MM.1S (cell line): ENCODE measurements around the gene LCMT1.
A peak's percentile ranks its signal among the peaks of the same experiment; 100 is the strongest.

Experiments
- DNase-seq: peaks from one replicate; pipeline ENCODE4 v3.0.0-alpha.2; 2015
- H2AFZ ChIP-seq: fragments of 300-600 bp; sonication (generic); 2 replicates; pipeline ENCODE4 v1.6.0; 2016; ENCODE audit warnings: antibody characterized with exemption, low read length
- H3F3A ChIP-seq: fragments of 300-600 bp; sonication (generic); 2 replicates; pipeline ENCODE4 v1.6.1; 2016; ENCODE audit warnings: mild to moderate bottlenecking, antibody characterized with exemption, low read length, moderate library complexity, mixed read lengths; ENCODE audit not compliant: insufficient read depth
- H3K27ac ChIP-seq: fragments of 300-600 bp; sonication (generic); 2 replicates; pipeline ENCODE4 v1.5.1; 2016; ENCODE audit warnings: mild to moderate bottlenecking, low read length
- H3K27me3 ChIP-seq: fragments of 300-600 bp; sonication (generic); replicated peaks from 2 replicates; pipeline ENCODE4 v1.6.0; 2016; ENCODE audit warnings: low read length; ENCODE audit not compliant: insufficient read depth
- H3K36me3 ChIP-seq: fragments of 300-600 bp; sonication (generic); replicated peaks from 2 replicates; pipeline ENCODE4 v1.6.1; 2016; ENCODE audit warnings: mild to moderate bottlenecking, low read length, mixed read lengths; ENCODE audit not compliant: insufficient read depth
- H3K4me1 ChIP-seq: fragments of 300-600 bp; sonication (generic); 2 replicates; pipeline ENCODE4 v1.6.1; 2016; ENCODE audit warnings: low read length, mixed read lengths
- H3K4me2 ChIP-seq: fragments of 300-600 bp; sonication (generic); 2 replicates; pipeline ENCODE4 v1.6.0; 2016; ENCODE audit warnings: low read depth, low read length
- H3K4me3 ChIP-seq: fragments of 300-600 bp; sonication (generic); 2 replicates; pipeline ENCODE4 v1.5.1; 2016; ENCODE audit warnings: low read length, mixed read lengths
- H3K79me2 ChIP-seq: fragments of 300-600 bp; sonication (generic); 2 replicates; pipeline ENCODE4 v1.6.1; 2016; ENCODE audit warnings: mixed run types, low read length, mixed read lengths
- H3K9ac ChIP-seq: fragments of 300-600 bp; sonication (generic); 2 replicates; pipeline ENCODE4 v1.6.1; 2016; ENCODE audit warnings: low read length, mixed read lengths
- H3K9me2 ChIP-seq: fragments of 300-600 bp; sonication (generic); replicated peaks from 2 replicates; pipeline ENCODE4 v1.6.1; 2016; ENCODE audit warnings: mild to moderate bottlenecking, low read length, mixed read lengths; ENCODE audit not compliant: insufficient read depth
- H3K9me3 ChIP-seq: fragments of 300-600 bp; sonication (generic); replicated peaks from 2 replicates; pipeline ENCODE4 v1.6.1; 2016; ENCODE audit warnings: mild to moderate bottlenecking, low read length, mixed read lengths; ENCODE audit not compliant: insufficient read depth
- H4K20me1 ChIP-seq: fragments of 300-600 bp; sonication (generic); 2 replicates; pipeline ENCODE4 v1.6.1; 2016; ENCODE audit warnings: mild to moderate bottlenecking, low read length, moderate library complexity, mixed read lengths; ENCODE audit not compliant: insufficient read depth
- CTCF ChIP-seq: fragments of 300-600 bp; sonication (generic); IDR thresholded peaks from 2 replicates; pipeline ENCODE4 v1.5.1; 2016; ENCODE audit warnings: antibody characterized with exemption, low read length, mixed read lengths
- EZH2 ChIP-seq: fragments of 300-600 bp; sonication (generic); optimal IDR thresholded peaks from 2 replicates; pipeline ENCODE3; 2017; ENCODE audit warnings: low read depth, mild to moderate bottlenecking, antibody characterized with exemption, low read length, mixed read lengths
- EZH2phosphoT487 ChIP-seq: fragments of 300-600 bp; sonication (generic); IDR thresholded peaks from 2 replicates; pipeline ENCODE4 v1.6.1; 2018; ENCODE audit warnings: antibody characterized with exemption, low read length

Gene LCMT1

GRCh38 chr16:25093208-25094061, 18.1 kb upstream of the LCMT1 start:
- no peak for TF ChIP-seq EZH2phosphoT487
- no peak for TF ChIP-seq CTCF
- TF ChIP-seq EZH2: no peak
- peak overlapping the region; percentile 68 for H2AFZ ChIP-seq
- H3F3A ChIP-seq: peaks cover 12% of the 10 kb centered on the region
- peak overlapping the region; percentile 44; the same call in 1 of the 2 replicates for H3K27ac ChIP-seq
- no peaks in the 10 kb centered on the region for H3K9me3 ChIP-seq
- DNase-seq: peak; percentile 23
- peak overlapping the region; percentile 81 for H3K4me2 ChIP-seq
- H3K9me2 ChIP-seq: no peaks in the 10 kb centered on the region
- peak overlapping the region; percentile 37 for H3K4me3 ChIP-seq
- H3K36me3 ChIP-seq: no peaks in the 10 kb centered on the region
- H3K27me3 ChIP-seq: no peaks in the 10 kb centered on the region
- no peaks in the 10 kb centered on the region for H4K20me1 ChIP-seq
- peaks cover 16% of the 10 kb centered on the region for H3K4me1 ChIP-seq
- no peaks in the 10 kb centered on the region for H3K79me2 ChIP-seq
- H3K9ac ChIP-seq: no peak overlapping the region

- Histone ChIP-seq H3K9ac (no peak overlapping the region), H3K27ac (no peak overlapping the region), H3K27me3 (no peaks in the 10 kb centered on the region), H4K20me1 (no peaks in the 10 kb centered on the region), H3K4me2 (no peak overlapping the region), H2AFZ (no peak overlapping the region), H3K4me1 (peaks cover 16% of the 10 kb centered on the region), H3F3A (peaks cover 12% of the 10 kb centered on the region), H3K36me3 (no peaks in the 10 kb centered on the region), H3K9me3 (no peaks in the 10 kb centered on the region), H3K4me3 (no peak overlapping the region), H3K79me2 (no peaks in the 10 kb centered on the region), H3K9me2 (no peaks in the 10 kb centered on the region)
- no peak for DNase-seq
- TF ChIP-seq EZH2: no peak
- TF ChIP-seq CTCF: no peak
- no peak for TF ChIP-seq EZH2phosphoT487
These were observed 16.9 kb upstream of the LCMT1 start for GRCh38 chr16:25094596-25094995.

GRCh38 chr16:25095636-25096035, 15.9 kb upstream of the LCMT1 start:
- Histone ChIP-seq H3K36me3 (no peaks in the 10 kb centered on the region), H4K20me1 (no peaks in the 10 kb centered on the region), H2AFZ (no peak overlapping the region), H3K9me2 (no peaks in the 10 kb centered on the region), H3K4me1 (peaks cover 16% of the 10 kb centered on the region), H3K9ac (no peak overlapping the region), H3K9me3 (no peaks in the 10 kb centered on the region), H3K27me3 (no peaks in the 10 kb centered on the region), H3K27ac (no peak overlapping the region), H3K4me2 (no peak overlapping the region), H3K79me2 (no peaks in the 10 kb centered on the region), H3K4me3 (no peak overlapping the region), H3F3A (peaks cover 12% of the 10 kb centered on the region)
- TF ChIP-seq EZH2phosphoT487: no peak
- TF ChIP-seq CTCF: no peak
- no peak for TF ChIP-seq EZH2
- DNase-seq: no peak
